Stimulated activated CD8-positive, alpha-beta memory T cell treated with anti-CD3 and anti-CD28 coated beads, Interleukin-7, amount 100 ng/mL, for 48 hours (primary cell): Measurements from ENCODE around the gene NPC1L1.

ENCODE experiments used
- DNase-seq, 2 donors: peaks; one replicate each; pipeline ENCODE4 v3.0.0-alpha.2; 2020; ENCODE audit warnings: low read depth in 1 of 2; ENCODE audit errors: extremely low read depth in 1 of 2

NPC1L1 gene

DNA sequence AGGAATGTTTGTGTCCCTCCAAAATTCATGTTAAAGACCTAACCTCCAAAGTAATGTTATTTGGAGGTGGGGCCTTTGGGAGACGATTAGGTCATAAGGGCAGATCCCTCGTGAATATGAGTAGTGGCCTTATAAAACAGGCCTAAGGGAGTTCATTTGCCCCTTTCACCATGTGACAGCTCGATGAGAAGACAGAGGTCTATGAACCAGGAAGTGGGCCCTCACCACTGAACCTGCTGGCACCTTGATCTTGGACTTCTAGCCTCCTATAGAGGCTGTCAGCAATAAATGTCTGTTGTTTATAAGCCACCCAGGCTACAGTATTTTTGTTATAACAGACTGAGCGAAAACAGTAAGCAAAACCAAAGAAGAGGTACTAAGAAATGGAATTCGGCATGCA is 64.8 kb downstream of the NPC1L1 start:
- no peak for DNase-seq

DNA sequence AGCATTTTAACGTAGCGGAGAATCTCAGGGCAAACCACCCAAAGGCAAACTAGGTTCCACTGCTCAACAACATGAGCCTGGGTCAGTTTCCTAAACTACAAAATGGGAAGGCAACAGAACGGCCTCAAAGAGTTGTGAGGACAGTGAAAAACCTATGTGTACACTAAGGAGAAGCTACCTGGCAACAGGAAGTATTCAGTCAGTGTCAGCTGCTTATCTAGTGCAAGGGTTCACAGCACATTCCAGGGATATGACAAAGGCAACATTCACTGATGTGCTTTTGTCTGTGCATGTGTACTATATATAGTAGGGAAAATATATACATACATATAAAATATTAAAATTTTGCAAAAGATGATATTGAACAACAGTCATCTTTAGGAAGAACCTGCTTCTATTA is 67.8 kb downstream of the NPC1L1 start:
- no peak for DNase-seq

DNA sequence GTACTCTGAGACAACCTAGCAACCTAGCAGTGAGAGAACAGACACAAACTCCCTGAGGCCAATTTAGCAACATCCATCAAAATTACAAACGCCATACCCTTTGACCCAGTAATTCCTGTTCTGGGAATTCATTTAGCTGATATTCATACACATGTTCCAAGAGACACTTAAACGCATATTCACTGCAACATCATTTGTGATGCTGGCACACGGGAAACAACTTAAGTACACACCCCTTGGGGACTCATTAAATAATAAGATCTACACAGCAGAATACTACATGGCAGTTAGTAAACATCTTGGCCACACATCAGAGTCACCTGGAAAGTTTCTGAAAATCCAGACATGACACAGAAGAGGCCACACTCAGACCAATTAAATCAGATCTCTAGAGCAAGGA is 68.3 kb downstream of the NPC1L1 start:
- no peak for DNase-seq

DNA sequence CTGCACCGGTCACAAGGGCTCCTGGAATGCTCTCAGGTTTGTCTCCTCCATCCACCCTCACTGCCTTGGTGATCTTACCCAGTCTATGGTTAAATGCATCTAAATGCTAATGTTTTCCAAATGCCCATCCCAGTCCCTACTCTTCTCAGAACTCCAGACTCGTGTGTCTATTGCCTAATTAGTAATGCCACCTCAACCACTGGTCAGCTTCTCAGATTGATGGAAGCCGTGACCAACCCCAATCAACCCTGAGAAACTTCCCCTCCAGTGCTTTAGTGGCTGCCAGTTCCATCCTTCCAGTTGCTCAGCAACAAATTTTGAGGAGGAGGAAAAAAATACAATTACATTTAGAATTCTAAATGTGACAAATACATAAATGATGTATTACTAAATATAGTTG is 69.3 kb downstream of the NPC1L1 start:
- DNase-seq = no peak

DNA sequence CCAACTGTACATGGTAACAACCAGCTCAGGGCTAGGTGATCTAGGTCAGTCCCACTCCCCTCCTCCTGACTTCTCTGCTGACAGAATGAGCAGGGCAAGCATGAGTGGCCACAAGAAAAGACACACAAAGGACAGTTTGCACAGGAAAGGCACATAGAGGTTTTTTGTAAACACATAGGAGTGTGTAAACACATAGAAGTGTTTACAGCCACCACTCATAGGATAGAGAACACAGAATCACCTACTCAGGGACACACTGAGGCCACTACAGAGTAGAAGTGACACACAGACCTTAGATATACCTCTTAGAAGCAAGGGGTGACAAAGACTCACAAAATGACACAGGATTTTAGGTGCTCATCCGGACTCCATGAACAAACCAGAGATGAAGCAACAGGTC is 69.7 kb downstream of the NPC1L1 start:
- no peak for DNase-seq

GRCh38 chr7:44470628-44471245 is 70.4 kb downstream of the NPC1L1 start:
- DNase-seq = no peak

DNA sequence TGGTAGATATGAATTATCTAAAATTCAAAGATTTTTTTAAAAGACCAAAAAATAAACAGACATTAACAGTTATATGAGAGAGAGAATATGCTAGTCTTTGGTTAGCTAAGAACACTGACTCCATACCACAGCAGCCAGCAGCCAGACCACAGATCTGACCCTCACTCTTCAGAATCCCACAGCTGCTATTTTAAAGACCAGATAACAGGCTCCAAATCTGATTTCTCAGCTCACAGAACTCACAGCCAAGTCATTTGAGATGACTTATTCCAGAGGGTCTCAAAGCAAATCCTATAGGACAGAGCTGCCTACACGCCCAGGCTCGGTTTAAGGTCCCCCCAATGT is 71.0 kb downstream of the NPC1L1 start:
- DNase-seq = no peak

DNA sequence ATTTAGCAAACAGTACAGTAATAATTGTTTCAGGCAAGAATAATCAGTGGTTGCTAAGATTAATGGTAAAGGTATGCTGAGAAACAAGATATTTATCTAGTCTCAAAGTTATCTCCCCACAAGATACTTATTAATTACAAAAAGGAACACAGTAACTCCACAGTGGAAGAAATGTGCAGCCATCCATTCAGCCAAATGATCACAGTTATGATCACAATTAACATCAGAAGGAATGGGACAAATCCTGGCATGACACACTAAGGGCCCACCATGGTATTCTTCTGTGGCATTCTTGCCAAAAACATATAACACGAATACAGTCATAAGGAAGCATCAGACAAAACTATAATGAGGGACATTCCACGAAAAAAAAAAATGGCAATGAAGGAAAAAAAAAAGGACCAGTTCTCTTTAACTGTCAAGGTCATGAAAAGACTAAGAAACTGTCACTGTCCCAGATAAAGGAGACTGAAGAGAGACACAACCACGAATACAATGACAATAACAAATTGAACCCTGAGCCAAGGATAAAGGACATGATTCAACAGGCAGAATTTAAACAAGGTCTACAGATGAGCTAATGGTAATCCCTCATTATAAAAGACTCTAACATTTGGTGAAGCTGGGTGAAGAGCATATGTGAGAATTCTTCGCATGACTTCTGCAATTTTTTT is 71.5 kb downstream of the NPC1L1 start:
- no peak for DNase-seq

DNA sequence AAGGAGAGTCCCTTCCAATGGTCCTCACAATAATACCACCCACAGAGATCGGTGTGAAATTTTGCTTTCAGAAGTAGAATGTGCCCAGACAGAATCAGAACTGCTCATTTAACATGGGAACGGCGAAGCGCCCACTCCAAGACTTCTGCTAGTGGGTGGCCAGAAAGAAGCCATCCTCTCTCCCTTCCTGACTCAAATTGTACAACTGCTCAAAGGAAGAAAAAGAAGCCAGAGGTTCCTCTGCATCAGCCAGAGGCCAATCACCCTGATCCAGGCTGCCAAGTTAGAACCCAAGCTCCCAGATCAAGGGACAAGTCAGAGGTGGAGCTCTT is 73.9 kb downstream of the NPC1L1 start:
- no peak for DNase-seq

DNA sequence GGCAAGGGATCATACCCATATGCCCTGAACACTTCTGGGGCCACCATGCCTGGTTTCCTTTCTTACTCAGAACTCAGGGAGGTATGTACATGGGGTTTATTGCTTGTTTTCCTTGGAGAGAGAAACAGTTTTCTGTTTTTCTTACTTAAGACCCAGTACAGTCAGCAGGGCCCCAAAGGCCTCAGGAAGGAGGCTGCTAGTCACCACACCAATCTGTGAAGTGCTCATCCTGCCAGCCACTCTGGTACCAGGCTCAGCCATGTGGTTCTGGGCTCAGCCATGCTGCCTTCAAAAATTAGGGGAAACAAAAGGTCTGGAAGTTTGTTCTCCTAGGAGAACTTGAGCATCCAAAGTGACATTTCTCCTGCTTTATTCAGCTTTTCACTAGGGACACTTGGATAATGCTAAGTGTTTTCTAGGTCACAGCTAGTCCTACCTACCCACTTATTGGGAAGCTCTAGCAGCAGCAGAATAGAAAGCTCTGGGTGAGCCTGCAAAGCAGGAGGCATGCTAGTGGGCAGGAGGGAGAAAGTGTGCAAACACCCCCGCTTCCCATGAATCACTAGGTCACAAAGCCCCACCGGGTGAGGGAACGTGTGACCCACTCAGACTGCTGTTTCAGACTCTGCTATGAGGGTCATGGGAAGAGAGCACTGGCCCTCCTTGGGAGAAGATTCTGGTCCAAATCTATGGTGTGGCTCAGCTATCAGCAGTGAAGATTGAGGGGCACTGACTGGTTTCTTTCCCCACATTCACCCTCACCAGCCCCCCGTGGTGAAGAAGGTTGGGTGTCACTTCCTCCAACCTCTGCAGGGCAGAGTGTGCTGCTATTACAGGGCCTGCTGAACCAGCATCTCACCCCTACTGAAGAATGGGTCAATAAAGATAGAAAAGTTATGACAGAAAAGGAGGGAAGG is 74.6 kb downstream of the NPC1L1 start:
- no peak for DNase-seq

- DNase-seq = no peak
These were observed 75.6 kb downstream of the NPC1L1 start for GRCh38 chr7:44465490-44465889.

DNA sequence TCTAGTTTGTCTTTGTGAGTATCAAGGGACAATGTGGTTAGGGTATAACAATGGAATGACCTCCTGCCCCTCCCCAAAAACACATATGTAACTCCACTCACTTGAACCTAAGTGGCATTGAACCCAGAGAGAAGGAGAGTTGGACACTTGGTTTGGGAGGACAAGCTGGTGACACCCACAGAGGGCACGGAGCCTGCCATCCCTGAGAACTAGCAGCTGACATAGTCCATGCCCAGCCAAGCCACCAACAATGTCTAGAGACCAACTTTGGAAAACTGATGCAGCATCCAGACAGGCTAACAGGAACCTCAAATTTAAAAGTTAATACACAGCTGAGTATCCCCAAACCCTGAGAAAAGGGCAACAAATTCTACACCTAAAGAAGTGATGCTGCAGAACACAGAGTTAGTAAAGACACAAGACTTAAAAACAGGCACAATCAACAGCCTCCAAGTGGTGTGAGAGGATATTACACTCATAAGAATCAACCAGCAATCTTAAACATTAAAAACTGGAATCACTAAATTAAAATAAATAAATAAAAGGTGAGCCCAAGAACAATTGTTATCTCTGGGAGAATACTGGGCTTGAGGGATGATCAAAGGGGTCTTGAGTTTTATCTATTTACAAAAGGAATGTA is 77.8 kb downstream of the NPC1L1 start:
- DNase-seq = no peak
